ENCODE measurements around the gene GRN. TPM values are rescaled to one million over a fixed set of nuclear protein-coding genes. Genes with fewer than 3 reads are reported as not detected.

Gene GRN
- total and polyA plus RNA-seq, 2 of the 13 experiments (the other 11 are each of a cell fraction or from before 2014, with no cell fraction given) = 86.6 to 143 TPM

GRCh38 chr17:44308320-44308818 lies 36.7 kb upstream of the GRN start, which contains the start of gene RUNDC3A (continued):
- TF ChIP-seq ZBTB3 (CRISPR knock-in tag; IDR thresholded peaks at IDR 0.05; ENCODE audit: borderline replicate concordance, low read depth) (no peak), ZNF530 (CRISPR knock-in tag; IDR thresholded peaks at IDR 0.05; ENCODE audit: low read depth) (no peak), U2AF2 (IDR thresholded peaks at IDR 0.05; ENCODE audit: low read depth, low read length) (no peak), ELF1 (CRISPR knock-in tag; IDR thresholded peaks at IDR 0.05) (no peak), AKNA (CRISPR knock-in tag; IDR thresholded peaks at IDR 0.05; ENCODE audit: borderline replicate concordance) (no peak), KDM2A (CRISPR knock-in tag; IDR thresholded peaks at IDR 0.05; ENCODE audit: borderline replicate concordance, low read depth) (peak; percentile 77; the same call in 1 of the 2 replicates), ZNF512B (CRISPR knock-in tag; IDR thresholded peaks at IDR 0.05; ENCODE audit: borderline replicate concordance) (no peak), POLR2G (IDR thresholded peaks at IDR 0.05; ENCODE audit: low read depth, low read length) (no peak), ZNF780A (CRISPR knock-in tag; IDR thresholded peaks at IDR 0.05) (peak; percentile 80; the same call in 1 of the 2 replicates), NR0B2 (CRISPR knock-in tag; IDR thresholded peaks at IDR 0.05) (peak; percentile 38; the same call in 1 of the 2 replicates), ZNF83 (CRISPR knock-in tag; IDR thresholded peaks at IDR 0.05; ENCODE audit: borderline replicate concordance) (no peak), ATF5 (CRISPR knock-in tag; IDR thresholded peaks at IDR 0.05; ENCODE audit: low read depth) (no peak), ZFX (CRISPR knock-in tag; IDR thresholded peaks at IDR 0.05; ENCODE audit: low read depth) (peak; percentile 42; the same call in 1 of the 2 replicates), PCBP2 (optimal IDR thresholded peaks at IDR 0.05; ENCODE audit: low read depth, low read length, poor library complexity, severe bottlenecking) (no peak), SMAD9 (CRISPR knock-in tag; IDR thresholded peaks at IDR 0.05) (0 out of 2 replicates have a peak, but pooled peaks have one; percentile 51), ZBTB14 (CRISPR knock-in tag; IDR thresholded peaks at IDR 0.05) (0 out of 2 replicates have a peak, but pooled peaks have one; percentile 20), NAIF1 (CRISPR knock-in tag; IDR thresholded peaks at IDR 0.05; ENCODE audit: borderline replicate concordance) (no peak), MAFG (CRISPR knock-in tag; IDR thresholded peaks at IDR 0.05) (no peak), ZFAT (CRISPR knock-in tag; conservative IDR thresholded peaks at IDR 0.05) (0 out of 2 replicates have a peak, but pooled peaks have one; percentile 34)
